Loucy (cell line): ENCODE results near the gene KCNT2.

Experiments
- H2AFZ ChIP-seq: fragments of 200-600 bp; sonication (generic); 2 replicates; pipeline ENCODE4 v1.6.0; 2016; ENCODE audit warnings: antibody characterized with exemption, mild to moderate bottlenecking, low read length, moderate library complexity
- H3F3A ChIP-seq: fragments of 200-600 bp; 2 replicates; pipeline ENCODE4 v1.6.0; 2016; ENCODE audit warnings: antibody characterized with exemption, low read depth, mild to moderate bottlenecking
- H3K27me3 ChIP-seq: fragments of 200-600 bp; sonication (generic); 2 replicates; pipeline ENCODE4 v1.6.1; 2014; ENCODE audit warnings: low read length, mild to moderate bottlenecking; ENCODE audit not compliant: insufficient read depth, poor library complexity, severe bottlenecking
- H3K36me3 ChIP-seq: fragments of 200-600 bp; sonication (generic); 2 replicates; pipeline ENCODE4 v1.6.1; 2016; ENCODE audit warnings: low read length; ENCODE audit not compliant: insufficient read depth
- H3K4me1 ChIP-seq: fragments of 200-600 bp; sonication (generic); 2 replicates; pipeline ENCODE4 v1.5.1; 2014; ENCODE audit warnings: low read length, mild to moderate bottlenecking; ENCODE audit not compliant: insufficient read depth, poor library complexity, severe bottlenecking
- H3K4me2 ChIP-seq: fragments of 200-600 bp; sonication (generic); 2 replicates; pipeline ENCODE4 v1.6.0; 2014; ENCODE audit warnings: antibody characterized with exemption, low read length, low read depth, mild to moderate bottlenecking; ENCODE audit not compliant: poor library complexity, severe bottlenecking
- H3K4me3 ChIP-seq: fragments of 200-600 bp; sonication (generic); 2 replicates; pipeline ENCODE4 v1.5.1; 2014; ENCODE audit warnings: low read length, mild to moderate bottlenecking, mixed read lengths; ENCODE audit not compliant: poor library complexity, severe bottlenecking
- H3K79me2 ChIP-seq: fragments of 200-600 bp; sonication (generic); 2 replicates; pipeline ENCODE4 v1.6.1; 2014; ENCODE audit warnings: low read length; ENCODE audit not compliant: insufficient read depth
- H3K9ac ChIP-seq: fragments of 200-600 bp; sonication (generic); 2 replicates; pipeline ENCODE4 v1.6.0; 2014; ENCODE audit warnings: mild to moderate bottlenecking, low read depth, low read length, moderate library complexity; ENCODE audit not compliant: poor library complexity, severe bottlenecking
- H3K9me2 ChIP-seq: fragments of 200-600 bp; sonication (generic); replicated peaks from 2 replicates; pipeline ENCODE4 v1.6.1; 2016; ENCODE audit warnings: low read depth, low read length, mixed read lengths
- H3K9me3 ChIP-seq: fragments of 200-600 bp; sonication (generic); 2 replicates; pipeline ENCODE4 v1.6.1; 2014; ENCODE audit warnings: mild to moderate bottlenecking, antibody characterized with exemption, low read length, low read depth; ENCODE audit not compliant: insufficient read depth
- H4K20me1 ChIP-seq: fragments of 200-600 bp; sonication (generic); 2 replicates; pipeline ENCODE4 v1.6.0; 2014; ENCODE audit warnings: antibody characterized with exemption, low read length, mild to moderate bottlenecking; ENCODE audit not compliant: insufficient read depth, poor library complexity, severe bottlenecking
- EZH2phosphoT487 ChIP-seq: fragments of 200-600 bp; IDR thresholded peaks from 2 replicates; pipeline ENCODE4 v1.6.1; 2018; ENCODE audit warnings: antibody characterized with exemption, mild to moderate bottlenecking, moderate library complexity, borderline replicate concordance
- TF ChIP-seq, protein P1 (sequence below): fragments of 200-600 bp; sonication (generic); conservative IDR thresholded peaks from 2 replicates; pipeline ENCODE4 v1.5.1; 2014; ENCODE audit warnings: mild to moderate bottlenecking, antibody characterized with exemption, low read length

Gene KCNT2

DNA sequence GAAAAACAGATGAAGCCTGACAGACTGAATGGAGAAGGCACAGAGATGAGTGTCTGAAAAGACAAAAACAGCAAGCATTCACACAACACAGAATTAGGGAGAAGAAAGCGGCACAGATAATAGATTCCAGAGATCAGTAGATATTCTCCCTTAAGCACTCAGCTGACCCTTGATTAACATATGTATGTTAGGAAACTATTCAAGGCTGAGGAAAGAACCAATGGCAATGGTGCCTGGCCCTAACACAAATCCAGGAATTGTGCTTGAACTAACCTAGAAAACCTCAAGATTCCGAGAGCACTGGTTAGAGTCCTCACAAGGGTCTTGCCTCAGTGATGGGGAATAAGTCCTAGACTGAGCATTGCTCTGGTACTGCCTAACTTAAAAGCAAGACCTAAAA, 30.9 kb downstream of the KCNT2 start:
- Histone ChIP-seq H3K4me1 (no peaks in the 10 kb centered on the region), H3K9me2 (no peaks in the 10 kb centered on the region), H3K9me3 (no peaks in the 10 kb centered on the region), H3K9ac (no peak overlapping the region), H2AFZ (no peak overlapping the region), H3K4me3 (no peak overlapping the region), H3F3A (no peaks in the 10 kb centered on the region), H3K36me3 (no peaks in the 10 kb centered on the region), H3K4me2 (no peak overlapping the region), H4K20me1 (no peaks in the 10 kb centered on the region), H3K79me2 (no peaks in the 10 kb centered on the region), H3K27me3 (no peaks in the 10 kb centered on the region)
- TF ChIP-seq EZH2phosphoT487, result no peak
- TF ChIP-seq, protein P1, sequence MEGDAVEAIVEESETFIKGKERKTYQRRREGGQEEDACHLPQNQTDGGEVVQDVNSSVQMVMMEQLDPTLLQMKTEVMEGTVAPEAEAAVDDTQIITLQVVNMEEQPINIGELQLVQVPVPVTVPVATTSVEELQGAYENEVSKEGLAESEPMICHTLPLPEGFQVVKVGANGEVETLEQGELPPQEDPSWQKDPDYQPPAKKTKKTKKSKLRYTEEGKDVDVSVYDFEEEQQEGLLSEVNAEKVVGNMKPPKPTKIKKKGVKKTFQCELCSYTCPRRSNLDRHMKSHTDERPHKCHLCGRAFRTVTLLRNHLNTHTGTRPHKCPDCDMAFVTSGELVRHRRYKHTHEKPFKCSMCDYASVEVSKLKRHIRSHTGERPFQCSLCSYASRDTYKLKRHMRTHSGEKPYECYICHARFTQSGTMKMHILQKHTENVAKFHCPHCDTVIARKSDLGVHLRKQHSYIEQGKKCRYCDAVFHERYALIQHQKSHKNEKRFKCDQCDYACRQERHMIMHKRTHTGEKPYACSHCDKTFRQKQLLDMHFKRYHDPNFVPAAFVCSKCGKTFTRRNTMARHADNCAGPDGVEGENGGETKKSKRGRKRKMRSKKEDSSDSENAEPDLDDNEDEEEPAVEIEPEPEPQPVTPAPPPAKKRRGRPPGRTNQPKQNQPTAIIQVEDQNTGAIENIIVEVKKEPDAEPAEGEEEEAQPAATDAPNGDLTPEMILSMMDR, result no peak

DNA sequence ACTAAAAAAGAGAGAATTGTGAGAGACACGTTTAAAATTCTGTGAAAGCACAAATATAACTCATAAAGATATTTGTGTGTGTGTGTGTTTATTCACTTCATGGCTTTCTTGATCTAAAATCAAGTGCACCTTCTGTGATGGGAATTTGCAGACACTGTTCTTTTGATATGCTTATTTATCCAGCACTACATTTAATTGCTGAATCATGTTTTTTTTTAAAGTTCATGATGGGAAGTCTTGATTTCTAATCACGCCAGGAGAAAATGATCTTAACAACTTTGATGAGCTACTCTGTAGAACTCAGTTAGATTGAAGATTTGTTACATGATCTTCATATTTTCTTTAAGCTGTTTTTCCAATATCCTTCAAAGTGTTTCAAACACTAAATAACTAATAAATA, 35.0 kb downstream of the KCNT2 start:
- Histone ChIP-seq H3K4me1 (no peaks in the 10 kb centered on the region), H4K20me1 (no peaks in the 10 kb centered on the region)

DNA sequence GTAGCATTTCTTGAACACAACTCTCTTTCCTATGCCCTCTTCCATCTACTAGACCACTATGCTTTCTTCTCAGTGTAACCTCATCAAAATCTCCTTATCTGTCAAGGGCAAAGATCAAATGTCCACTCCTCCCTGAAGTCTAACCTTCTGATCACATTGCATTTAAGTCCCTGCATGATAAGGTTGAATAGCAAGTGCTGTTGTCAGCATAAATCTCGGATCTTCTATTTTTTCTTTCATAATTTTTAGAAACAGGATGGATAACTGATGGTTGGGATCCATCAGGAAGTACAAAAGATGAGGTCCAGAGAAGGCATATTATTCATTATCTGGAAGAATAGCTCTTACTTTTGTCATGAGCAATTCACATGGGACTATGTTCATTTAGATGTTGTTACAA, 41.0 kb downstream of the KCNT2 start:
- H4K20me1 ChIP-seq, result no peaks in the 10 kb centered on the region
- no peak overlapping the region for H3K4me3 ChIP-seq
- no peaks in the 10 kb centered on the region for H3K36me3 ChIP-seq
- no peaks in the 10 kb centered on the region for H3K4me1 ChIP-seq
- H3K9me3 ChIP-seq, result 0 out of 2 replicates have a peak, but pooled peaks cover 3% of the 10 kb centered on the region
- no peaks in the 10 kb centered on the region for H3K27me3 ChIP-seq
- TF ChIP-seq, protein P1, result no peak
- no peak for TF ChIP-seq EZH2phosphoT487
- no peaks in the 10 kb centered on the region for H3F3A ChIP-seq
- H2AFZ ChIP-seq, result no peak overlapping the region
- no peak overlapping the region for H3K9ac ChIP-seq
- no peaks in the 10 kb centered on the region for H3K79me2 ChIP-seq
- H3K9me2 ChIP-seq, result no peaks in the 10 kb centered on the region
- H3K4me2 ChIP-seq, result no peak overlapping the region

More for the DNA sequence above, 35.0 kb downstream of the KCNT2 start:
- no peak overlapping the region for H3K9ac ChIP-seq
- H3K4me3 ChIP-seq, result no peak overlapping the region
- H3K4me2 ChIP-seq, result no peak overlapping the region
- H3K27me3 ChIP-seq, result no peaks in the 10 kb centered on the region
- no peaks in the 10 kb centered on the region for H3K79me2 ChIP-seq
- H3K36me3 ChIP-seq, result no peaks in the 10 kb centered on the region
- no peak for TF ChIP-seq EZH2phosphoT487
- TF ChIP-seq, protein P1, result no peak
- no peaks in the 10 kb centered on the region for H3F3A ChIP-seq
- H3K9me3 ChIP-seq, result no peaks in the 10 kb centered on the region
- H2AFZ ChIP-seq, result no peak overlapping the region
- no peaks in the 10 kb centered on the region for H3K9me2 ChIP-seq
